UCSD-AML1 (cell line): Measurements from ENCODE around the gene FEM1A.
A peak's percentile ranks its signal among the peaks of the same experiment; 100 is the strongest.
"Not testable (repeated sequence)": the region's sequence is repeated elsewhere in the genome, so short reads cannot be mapped to it uniquely, and the experiment has no call there.

Experiments used
- DNase-seq: peaks from one replicate; lab custom pipeline; 2025; ENCODE audit not compliant: unreplicated experiment; lab: John Stamatoyannopoulos, UW

The FEM1A gene

DNA sequence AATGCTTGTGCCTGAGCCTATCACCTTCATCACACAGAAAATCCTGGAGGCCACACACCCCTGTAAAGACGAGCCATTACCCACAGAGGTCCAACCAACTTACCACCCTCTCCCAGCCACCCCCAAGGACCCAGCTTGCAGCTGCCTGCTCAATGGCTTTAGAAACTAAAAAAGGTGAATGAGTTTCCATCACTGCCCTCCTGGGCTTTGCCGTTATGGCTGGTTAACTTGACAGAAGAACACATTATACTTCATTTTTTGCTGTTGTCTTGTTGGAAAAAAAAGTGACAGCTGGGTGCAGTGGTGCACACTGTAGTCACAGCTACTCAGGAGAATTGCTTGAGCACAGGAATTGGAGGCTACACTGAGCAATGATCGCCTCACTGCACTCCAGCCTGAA lies 17.4 kb upstream of the FEM1A start:
- no peak for DNase-seq

DNA sequence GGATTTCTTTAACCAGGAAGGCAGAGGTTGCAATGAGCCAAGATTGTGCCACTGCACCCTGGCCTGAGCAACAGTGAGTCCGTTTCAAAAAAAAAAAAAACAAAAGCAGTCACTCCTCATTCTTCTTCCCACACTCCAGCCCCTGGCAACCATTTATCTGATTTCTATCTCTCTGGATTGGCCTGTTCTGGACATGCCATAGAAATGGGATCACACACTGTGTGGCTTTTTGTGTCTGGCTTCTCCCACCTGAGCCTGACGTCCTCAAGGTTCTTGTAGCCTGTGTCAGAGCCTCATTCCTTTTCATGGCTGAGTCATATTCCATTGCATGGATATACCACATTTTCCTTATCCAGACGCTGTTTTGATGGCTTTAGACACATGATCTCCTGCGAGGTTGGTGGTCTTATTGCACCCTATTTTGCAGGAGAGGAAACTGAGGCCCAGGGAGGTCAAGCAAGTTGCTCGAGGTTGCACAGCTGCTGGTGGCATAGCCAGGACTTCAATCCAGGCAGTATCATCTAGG lies 15.8 kb upstream of the FEM1A start:
- DNase-seq: no peak

DNA sequence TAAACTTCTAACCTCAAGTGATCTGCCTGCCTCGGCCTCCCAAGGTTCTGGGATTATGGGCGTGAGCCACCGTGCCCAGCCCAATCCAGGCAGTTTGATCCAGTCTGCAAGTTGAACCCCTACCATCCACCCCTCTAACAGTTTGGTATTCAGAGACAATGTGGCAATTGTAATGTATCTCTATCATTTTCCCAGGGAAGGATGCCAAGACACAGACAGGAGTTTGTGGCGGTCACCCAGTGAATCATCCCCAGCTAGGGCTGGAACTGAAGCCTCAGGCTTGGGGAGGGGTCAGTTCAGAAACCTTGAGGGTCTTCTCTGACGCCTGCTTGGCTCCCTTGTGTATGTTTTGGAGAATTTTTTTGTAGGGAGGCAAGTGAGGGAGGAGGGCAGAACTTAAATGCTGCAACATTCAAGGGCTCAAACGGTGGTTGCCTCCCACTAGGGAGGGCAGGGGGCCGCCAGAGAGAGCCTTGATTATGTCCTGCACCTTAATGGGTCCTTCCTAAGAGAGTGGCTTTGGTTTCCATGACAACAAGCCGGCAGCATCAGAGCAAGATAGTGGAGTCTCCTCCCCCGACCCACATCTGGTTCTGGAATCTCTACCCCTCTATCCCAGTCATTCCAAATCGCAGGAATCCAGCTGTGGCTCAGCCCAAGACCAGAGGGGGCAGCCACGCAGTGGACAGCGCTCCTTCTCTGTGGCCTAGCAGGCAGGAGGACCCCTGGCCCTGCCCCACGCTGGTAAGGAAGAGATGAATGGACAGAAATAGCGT lies 14.9 kb upstream of the FEM1A start:
- no peak for DNase-seq

DNA sequence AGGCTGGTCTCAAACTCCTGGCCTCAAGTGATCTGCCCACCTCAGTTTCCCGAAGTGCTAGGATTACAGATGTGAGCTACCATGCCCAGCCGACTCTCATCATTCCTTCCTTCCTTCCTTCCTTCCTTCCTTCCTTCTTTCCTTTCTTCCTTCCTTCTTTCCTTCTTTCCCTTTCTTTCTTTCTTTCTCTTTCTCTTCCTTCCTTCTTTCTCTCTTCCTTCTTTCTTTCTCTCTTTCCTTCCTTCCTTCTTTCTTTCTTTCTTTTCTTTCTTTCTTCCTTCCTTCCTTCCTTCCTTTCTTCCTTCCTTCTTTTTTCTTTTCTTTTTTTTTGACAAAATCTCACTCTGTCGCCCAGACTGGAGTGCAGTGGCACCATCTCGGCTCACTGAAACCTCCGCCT lies 13.4 kb upstream of the FEM1A start:
- not testable (repeated sequence) for DNase-seq

DNA sequence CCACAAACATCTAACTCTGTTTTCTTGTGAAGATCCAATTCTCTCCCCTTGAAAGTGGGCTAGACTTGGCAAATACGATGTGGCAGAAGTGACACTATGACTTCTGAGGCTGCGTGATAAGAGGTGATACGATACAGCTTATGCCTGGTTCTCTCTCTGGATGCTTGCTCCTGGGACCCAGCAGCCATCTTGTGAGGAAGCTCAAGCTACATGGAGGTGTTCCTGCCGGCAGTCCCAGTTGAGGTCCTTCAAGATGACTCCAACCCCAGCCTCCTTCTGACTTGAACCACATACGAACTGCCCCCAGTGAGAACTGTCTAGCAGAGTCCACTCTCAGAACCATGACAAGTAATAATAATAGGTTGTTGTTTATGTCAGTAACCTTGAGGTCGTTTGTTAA lies 10.7 kb upstream of the FEM1A start:
- no peak for DNase-seq

DNA sequence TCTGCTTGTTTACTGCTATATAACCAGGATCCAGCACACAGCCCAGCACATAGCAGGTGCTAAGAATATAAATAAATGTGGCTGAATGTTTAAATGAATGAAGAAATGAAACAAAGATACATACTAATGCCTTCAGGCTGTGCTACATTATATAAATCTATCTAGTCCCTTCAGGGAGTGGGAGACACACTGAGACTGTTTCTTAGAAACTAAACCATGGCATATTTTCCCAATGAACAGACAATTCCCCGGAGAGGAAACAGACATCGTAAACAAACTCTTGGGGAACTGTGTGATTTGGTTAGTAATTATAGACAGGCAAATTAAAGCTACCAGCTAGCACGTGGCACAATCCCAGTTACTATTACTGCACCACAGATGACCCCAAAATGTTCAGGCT lies 9.7 kb upstream of the FEM1A start:
- DNase-seq: no peak

DNA sequence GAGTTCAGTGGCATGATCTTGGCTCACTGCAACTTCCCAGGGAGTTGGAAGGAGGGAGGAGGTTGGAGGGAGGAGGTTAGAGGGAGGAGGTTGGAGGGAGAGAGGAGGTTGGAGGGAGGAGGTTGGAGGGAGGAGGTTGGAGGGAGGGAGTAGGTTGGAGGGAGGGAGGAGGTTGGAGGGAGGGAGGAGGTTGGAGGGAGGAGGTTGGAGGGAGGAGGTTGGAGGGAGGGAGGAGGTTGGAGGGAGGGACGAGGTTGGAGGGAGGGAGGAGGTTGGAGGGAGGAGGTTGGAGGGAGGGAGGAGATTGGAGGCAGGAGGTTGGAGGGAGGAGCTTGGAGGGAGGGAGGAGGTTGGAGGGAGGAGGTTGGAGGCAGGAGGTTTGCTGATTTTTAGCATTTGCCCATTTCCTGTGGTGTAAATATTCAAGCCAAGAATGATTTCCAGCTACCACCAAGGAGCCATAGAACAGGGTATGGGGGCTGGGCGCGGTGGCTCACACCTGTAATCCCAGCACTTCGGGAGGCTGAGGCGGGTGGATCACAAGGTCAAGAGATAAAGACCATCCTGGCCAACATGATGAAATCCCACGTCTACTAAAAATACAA lies 5.0 kb upstream of the FEM1A start:
- DNase-seq: not testable (repeated sequence)

DNA sequence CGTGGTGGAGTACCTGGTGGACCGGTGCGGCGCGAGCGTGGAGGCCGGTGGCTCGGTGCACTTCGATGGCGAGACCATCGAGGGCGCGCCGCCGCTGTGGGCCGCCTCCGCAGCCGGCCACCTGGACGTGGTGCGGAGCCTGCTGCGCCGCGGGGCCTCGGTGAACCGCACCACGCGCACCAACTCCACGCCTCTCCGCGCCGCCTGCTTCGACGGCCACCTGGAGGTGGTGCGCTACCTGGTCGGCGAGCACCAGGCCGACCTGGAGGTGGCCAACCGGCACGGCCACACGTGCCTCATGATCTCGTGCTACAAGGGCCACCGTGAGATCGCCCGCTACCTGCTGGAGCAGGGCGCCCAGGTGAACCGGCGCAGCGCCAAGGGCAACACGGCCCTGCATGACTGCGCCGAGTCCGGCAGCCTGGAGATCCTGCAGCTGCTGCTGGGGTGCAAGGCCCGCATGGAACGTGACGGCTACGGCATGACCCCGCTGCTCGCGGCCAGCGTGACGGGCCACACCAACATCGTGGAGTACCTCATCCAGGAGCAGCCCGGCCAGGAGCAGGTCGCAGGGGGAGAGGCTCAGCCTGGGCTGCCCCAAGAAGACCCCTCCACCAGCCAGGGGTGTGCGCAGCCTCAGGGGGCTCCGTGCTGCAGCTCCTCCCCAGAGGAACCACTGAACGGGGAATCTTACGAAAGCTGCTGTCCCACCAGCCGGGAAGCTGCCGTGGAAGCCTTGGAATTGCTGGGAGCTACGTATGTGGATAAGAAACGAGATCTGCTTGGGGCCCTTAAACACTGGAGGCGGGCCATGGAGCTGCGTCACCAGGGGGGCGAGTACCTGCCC lies 708 bp downstream of the FEM1A start:
- DNase-seq: not testable (repeated sequence)

DNA sequence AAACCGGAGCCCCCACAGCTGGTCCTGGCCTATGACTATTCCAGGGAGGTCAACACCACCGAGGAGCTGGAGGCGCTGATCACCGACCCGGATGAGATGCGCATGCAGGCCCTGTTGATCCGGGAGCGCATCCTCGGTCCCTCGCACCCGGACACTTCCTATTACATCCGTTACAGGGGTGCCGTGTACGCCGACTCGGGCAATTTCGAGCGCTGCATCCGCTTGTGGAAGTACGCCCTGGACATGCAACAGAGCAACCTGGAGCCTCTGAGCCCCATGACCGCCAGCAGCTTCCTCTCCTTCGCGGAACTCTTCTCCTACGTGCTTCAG lies 1.3 kb downstream of the FEM1A start:
- not testable (repeated sequence) for DNase-seq

DNA sequence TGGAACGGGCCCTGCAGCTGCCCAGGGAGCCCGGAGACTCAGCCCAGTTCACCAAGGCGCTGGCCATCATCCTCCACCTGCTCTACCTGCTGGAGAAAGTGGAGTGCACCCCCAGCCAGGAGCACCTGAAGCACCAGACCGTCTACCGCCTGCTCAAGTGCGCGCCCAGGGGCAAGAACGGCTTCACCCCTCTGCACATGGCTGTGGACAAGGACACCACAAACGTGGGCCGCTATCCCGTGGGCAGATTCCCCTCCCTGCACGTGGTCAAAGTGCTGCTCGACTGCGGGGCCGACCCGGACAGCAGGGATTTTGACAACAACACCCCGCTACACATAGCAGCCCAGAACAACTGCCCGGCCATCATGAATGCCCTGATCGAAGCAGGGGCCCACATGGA lies 1.7 kb downstream of the FEM1A start:
- DNase-seq: not testable (repeated sequence)

DNA sequence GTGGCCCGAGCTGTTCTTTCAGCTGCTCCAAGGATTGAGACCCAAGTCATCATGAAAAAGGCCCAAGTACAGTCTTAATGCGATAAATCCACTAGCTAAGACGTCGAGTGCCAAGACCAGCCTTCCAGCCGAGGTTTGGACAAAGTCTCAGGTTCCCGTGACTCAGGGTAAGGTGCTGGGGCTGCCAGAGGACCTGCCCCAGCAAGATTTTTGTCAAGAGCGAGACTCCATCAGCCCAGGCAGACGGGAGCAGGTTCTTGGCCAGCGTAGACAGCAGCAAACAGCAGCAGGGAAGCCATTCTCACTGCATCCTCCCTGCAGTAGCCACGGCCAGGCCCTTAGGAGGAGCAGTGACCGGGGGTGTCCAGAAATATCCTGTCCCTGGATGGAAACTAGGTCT lies 3.4 kb downstream of the FEM1A start:
- no peak for DNase-seq

DNA sequence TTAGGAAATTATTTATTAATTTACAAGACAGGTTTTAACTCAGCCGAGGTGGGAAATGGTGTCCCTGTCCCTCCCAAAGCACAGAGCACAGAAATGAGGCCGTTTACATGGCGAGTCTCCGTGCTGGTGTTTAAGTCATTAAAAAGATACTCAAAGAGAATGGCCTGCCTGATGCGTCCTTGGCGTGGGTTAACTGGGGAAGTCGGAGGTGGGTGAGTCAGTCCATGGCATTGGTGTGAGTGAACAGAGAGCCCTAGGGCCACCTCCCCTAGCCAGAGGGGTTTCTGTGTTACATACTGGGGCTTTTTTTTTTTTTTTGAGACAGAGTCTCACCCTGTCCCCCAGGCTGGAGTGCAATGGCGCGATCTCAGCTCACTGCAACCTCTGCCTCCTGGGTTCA lies 3.9 kb downstream of the FEM1A start:
- no peak for DNase-seq

DNA sequence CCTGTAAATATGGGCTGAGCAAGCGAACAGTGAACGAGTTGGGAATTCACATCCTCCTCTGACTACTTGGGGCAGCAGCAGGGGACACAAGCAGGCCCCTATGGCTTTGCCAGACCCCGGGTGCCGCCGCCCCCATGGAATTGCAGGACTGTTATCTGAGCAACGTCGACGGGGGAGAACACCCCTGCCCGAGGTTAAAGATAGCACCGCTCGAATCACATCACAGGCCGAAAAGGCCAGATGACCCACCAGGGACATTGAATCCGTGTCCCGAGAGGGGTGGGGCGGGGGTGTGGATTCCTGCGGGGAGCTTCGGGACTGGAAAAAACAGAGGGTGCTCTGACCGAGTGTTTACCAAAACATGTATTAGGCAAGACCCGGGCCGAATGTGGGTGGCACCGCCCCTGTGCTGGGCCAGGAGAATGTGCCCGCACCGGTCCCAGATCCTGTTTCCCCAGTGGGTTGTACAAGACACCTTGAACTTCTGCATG lies 9.1 kb downstream of the FEM1A start:
- DNase-seq: no peak

DNA sequence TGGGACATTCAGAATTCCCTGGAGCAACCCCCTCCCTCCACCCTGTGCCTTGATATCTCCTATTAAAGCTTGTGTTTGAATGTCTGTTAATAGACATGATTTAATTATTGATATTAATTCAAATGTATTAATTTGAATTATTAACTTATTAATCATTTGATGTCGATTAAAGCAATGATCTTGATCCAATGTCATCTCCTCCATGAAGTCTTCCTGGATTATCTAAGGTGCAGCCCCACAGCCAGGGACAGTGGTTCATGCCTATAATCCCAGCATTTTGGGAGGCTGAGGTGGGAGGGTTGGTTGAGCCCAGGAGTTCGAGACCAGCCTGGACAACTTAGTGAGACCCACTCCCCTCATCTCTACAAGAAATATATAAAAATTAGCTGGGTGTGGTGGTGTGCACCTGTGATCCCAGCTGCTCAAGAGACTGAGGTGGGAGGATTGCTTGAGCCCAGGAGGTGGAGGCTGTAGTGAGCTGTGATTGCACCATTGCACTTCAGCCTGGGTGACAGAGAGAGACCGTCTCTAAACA lies 9.6 kb downstream of the FEM1A start:
- no peak for DNase-seq

DNA sequence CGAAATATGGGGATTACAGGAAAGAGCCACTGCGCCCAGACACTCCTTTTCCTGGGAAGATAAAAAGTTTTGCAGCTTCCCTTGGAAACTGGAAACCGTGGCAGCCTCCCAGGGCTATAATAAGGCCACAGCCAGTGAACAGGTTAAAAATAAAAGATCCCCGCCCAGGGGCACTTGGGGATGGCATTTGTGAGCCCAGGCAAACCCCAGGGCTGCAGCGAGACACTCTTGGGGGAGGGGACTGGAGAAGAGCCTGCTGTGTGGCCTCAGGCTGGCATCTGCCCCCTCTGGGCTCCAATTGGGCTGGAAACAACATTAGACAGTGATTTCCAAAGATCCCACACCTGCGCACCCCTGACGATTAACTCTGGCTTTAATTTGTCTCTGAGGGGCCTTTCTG lies 11.2 kb downstream of the FEM1A start:
- DNase-seq: no peak

DNA sequence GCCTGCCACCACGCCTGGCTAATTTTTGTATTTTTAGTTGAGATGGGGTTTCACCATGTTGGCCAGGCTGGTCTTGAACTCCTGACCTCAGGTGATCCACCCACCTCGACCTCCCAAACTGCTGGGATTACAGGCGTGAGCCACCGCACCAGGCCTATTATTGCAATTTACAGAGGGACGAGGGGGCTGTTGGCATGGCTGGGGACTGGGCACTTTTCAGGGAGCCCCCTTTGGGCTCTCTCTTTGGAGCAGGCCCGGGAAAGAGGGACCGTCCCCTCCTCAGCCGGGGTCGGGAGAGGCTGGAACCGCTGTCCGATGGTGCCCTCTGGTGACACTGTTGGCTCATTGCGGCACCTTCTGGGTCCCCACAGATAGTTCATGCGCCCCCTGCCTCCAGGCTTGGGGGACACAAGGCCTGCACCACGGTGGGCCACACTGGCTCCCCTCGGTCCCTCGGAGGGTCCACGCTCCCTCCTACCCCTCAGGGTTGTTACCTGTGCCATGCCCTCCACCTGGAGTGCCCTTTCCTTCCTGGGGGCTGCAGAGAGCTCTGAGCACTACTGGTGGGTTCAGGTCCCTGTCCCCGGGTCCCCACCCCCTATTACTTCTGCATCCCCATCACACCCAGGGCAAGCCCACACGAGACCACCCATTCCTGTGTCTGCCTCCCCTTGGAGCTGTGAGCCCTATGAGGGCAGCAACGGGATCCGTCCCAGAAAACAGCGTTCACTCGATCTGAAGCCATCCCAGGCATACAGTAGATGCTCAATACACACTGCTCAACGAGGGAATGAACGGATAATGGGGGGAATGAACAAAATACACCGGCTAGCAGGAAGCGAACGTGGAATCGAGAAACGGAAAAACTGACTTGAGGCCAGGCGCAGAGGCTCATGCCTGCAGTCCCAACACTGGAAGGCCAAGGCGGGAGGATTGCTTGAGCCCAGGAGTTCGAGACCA lies 12.5 kb downstream of the FEM1A start:
- peak; percentile 67 for DNase-seq

DNA sequence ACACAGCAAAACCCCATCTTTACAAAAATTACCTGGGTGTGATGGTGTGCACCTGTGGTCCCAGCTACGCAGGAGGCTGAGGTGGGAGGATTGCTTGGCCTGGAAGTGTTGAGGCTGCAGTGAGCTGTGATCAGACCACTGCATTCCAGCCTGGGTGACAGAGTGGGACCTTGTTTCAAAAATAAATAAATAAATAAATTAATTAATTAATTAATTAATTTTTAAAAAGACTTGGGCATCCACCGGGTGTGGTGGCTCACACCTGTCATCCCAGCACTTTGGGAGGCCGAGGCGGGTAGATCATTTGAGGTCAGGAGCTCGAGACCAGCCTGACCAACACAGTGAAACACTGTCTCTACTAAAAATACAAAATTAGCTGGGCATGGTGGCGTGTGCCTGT lies 13.6 kb downstream of the FEM1A start:
- not testable (repeated sequence) for DNase-seq

DNA sequence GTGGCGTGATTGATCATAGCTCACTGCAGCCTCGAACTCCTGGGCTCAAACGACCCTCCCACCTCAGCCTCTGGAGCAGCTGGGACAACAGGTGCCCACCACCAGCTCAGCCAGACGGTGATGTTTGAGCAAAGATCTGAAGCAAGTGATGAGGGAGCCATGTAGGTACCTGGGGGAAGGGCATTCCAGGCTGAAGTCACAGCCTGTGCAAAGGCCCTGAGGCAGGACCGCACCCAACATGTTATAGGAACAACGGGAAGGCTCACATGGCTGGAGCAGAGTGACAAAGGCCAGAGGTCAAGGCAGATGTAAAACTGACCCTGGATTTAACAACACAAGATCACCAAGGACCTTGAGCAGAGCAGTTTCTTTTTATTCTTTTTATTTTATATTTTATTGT lies 14.8 kb downstream of the FEM1A start:
- no peak for DNase-seq

DNA sequence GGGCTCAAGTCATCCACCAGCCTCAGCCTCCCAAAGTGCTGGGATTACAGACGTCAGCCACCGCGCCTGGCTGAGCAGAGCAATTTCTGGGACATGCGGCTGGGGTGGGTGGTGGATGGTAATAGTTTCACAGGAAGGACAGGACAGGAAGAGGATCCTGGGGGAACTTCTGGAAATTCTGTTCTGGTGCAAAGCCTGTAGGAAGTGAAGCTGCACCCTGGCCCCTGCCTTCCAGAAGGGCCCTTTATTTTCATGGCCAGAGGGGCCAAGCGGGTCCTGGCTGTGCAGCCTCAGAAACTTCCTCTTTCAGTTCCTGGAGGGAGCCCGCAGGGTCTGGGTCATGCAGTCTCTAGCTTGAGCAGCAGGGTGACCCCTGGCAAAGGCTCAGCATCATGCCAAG lies 15.7 kb downstream of the FEM1A start:
- DNase-seq: peak; percentile 62
